Activated CD4-positive, CD25-positive, alpha-beta regulatory T cell treated with anti-CD3 and anti-CD28 coated beads, Interleukin-2, amount 50 U/mL, for 16 hours (primary cell): Measurements from ENCODE around the gene ARPIN.
A peak's percentile ranks its signal among the peaks of the same experiment; 100 is the strongest.
"Not testable (repeated sequence)": the region's sequence is repeated elsewhere in the genome, so short reads cannot be mapped to it uniquely, and the experiment has no call there.

Experiments
- DNase-seq: peaks from one replicate; pipeline ENCODE4 v3.0.0-alpha.2; 2020; ENCODE audit warnings: low read depth, low spot score

The ARPIN gene

DNA sequence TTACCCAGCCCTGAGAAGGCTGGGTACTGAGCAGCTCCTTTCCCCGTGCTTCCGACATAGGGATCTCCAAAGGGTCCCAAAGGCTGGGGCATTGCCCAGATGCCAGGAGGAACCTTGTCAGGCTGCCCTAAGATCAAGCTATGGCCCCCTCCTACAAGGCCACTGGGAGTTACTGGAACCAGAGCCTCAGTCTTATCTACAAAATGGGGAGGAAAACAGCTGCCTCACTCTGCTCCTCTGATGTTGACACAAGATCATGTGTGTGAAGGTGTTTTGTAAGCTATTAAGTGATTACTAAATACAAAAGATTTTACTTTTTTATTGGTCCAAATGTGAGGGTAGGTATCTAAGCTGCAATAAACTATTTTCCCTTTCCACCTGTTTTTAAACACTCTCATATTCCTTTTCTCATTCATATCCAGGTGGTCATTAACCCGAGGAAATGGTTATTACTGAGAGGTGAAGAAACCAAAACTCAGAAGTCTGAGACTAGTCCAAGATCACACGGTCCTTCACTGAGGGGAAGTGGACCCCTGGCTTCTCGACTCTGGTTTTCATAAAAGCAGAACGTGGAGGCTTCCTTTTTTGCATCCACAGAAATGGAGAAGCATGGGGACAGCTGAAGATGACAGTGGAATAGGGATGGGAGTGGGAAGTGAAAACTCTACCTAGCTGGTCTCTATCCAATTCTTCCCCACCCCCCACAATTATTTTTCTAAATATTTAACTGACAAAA lies 1.7 kb downstream of the ARPIN start:
- no peak for DNase-seq

DNA sequence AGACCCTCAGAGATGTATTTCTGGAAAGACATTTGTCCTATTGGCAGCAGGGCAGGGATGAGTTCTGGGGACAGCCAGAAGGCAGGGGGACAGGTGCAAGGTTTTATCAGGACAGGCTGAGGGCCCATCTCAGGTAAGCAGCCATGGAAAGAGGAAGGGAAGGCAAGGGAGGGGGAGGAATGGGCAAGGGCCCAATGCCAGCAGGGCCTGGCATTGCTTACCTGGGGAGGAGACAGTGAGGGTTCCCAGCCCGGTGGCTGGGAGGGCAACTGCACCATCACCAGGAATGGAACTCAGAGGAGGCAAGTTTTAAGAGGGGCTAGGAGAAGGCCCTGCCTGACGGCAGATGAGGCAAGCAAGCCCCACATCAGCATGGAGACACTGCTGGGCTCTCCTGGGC lies 3.1 kb downstream of the ARPIN start:
- no peak for DNase-seq

DNA sequence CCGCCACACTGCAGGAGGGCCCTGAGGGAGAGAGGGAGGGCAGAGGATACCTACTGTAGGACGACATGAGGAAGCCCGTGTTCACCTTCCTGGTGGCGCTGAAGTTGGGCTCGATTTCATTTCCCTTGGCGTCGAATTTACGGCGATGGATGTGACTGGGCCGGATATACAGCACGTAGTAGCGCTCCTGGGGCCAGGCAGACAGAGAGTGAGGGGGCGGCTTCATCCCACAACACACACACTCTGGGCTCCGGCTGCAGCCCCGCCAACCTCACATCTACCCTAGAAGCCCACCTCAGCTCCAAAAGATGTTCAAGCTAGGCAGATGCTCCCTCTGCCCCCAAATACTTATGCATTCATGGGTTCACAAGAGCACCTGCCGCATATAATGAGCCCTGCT lies 4.5 kb downstream of the ARPIN start:
- no peak for DNase-seq

DNA sequence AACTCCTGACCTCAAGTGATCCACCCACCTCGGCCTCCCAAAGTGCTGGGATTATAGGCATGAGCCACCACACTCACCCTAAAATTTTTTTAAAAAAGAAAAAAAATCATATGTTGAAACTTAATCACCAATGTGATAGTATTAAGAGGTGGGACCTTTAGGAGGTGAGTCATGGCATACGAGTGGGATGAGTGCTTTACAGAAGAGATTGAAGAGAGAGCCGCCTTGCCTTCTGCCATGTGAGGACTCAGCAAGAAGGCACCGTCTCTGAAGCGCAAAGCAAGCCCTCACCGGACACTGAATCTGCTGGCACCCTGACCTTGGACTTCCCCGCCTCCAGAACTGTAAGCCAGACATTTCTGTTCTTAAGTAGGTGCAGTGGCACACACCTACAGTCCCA lies 5.5 kb downstream of the ARPIN start:
- no peak for DNase-seq

- DNase-seq, result no peak
Measured at GRCh38 chr15:89905846-89906378, 6.8 kb downstream of the ARPIN start.

- no peak for DNase-seq
Measured at GRCh38 chr15:89904519-89904918, 8.2 kb downstream of the ARPIN start.

- DNase-seq, result no peak
Measured at GRCh38 chr15:89903858-89904130, 9.0 kb downstream of the ARPIN start.

GRCh38 chr15:89903015-89903857 lies 9.5 kb downstream of the ARPIN start:
- DNase-seq, result no peak

DNA sequence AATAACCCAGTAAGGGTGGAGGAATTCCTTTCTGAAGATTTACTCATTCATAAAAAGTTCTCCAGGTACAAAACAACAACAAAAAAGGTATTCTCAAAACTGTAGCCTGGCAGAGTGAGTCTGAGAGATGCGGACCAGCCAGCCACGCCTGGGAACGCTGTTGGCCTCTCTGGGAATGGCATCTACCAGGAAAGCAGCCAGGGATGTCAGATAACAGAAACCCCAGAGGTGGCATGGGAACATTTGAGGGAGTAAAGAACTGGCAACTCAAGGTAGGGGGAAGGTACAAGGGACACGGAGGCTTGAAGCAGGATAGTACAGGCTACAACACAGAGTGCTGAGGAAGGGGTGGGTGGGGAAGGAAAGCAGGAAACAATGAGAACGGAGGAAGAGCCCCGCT lies 11.9 kb downstream of the ARPIN start:
- no peak for DNase-seq

DNA sequence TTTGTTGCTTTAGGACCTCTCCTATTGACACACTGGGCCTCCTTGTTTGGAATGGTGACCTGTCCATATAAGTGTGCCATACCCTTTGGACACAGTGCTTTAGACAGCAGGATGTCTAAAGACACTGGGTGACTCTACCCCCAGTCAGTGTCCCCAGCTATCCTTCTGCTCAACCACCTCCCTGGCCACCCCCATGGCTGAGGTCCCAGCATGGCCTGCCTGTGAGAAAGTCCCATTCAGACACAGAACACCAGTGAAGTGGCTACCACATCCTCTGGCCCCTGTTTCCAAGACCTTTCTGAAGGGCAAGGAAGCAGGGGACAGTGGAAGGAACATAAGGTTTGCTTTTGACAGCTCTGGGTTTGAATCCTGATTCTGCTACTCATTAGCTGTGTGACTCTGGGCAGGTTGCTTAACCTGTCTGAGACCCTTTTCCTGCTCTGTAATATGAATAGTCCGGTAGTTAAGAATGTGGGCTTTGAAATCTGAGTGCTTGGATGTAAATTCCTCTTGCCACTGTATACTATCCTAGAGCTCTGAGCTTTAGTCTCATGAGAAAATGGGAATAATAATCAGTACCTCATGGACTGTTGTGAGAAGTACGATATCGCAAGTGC lies 12.7 kb downstream of the ARPIN start:
- no peak for DNase-seq

GRCh38 chr15:89899295-89899945 lies 13.3 kb downstream of the ARPIN start:
- no peak for DNase-seq

- no peak for DNase-seq
Measured at GRCh38 chr15:89898614-89899294, 14.0 kb downstream of the ARPIN start.

GRCh38 chr15:89898146-89898545 lies 14.6 kb downstream of the ARPIN start:
- no peak for DNase-seq

DNA sequence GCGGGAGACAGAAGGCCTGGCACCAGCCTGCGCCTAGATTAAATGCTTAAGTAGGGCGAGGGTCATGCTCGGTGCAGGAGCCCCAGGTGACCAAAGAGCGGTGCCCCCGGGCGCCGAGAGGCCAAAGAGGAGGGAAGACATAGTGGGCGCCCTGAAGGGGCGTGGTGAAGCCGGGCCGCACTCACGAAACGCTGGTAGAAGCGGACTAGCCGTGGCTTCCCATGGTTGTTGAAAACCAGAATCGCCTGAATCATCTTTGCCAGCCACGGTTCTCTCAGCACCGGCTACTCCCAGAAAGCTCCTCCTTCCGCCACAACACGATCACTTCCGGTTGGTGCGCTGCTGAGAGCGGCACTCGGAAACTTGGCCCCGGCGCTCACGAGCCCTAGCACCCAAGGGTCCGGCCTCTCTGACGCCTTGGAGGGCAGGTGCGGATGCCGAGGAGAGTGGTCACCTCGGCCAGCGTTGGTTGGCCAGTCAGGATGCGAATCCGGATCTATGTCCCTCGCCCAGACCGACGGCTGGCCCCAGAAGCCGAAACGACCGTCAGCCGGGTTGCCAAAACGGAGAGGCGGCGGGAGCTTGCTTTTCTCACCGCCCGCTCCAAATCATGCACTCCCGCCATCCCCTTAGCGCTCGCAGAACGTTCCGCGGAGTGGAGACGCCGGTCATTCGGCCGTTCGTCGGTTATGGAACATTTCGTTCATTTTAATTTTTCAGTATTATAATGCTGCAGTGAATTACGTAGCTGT lies 18.9 kb downstream of the ARPIN start, which contains the start of gene AP3S2:
TSS of gene AP3S2 (minus strand) at position 299 of the 752 bp plus-strand sequence. CDS start at position 254, 45 bp downstream.
- peak; percentile 79 for DNase-seq

GRCh38 chr15:89893027-89893426 lies 19.7 kb downstream of the ARPIN start:
- no peak for DNase-seq

GRCh38 chr15:89888214-89888804 lies 24.4 kb downstream of the ARPIN start:
- no peak for DNase-seq

GRCh38 chr15:89885611-89886010 lies 27.1 kb downstream of the ARPIN start:
- no peak for DNase-seq

DNA sequence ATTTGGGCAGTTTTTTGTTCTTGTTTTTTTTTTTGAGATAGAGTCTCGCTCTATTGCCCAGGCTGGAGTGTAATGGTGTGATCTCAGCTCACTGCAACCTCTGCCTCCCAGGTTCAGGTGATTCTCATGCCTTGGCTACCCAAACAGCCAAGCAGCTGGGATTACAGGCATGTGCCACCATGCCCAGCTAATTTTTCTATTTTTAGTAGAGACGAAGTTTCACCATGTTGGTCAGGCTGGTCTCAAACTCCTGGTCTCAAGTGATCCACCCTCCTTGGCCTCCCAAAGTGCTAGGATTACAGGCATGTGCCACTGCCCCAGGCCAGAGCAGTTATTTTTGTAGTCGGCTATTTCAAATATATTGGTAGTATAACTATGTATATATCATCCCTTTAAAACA lies 27.6 kb downstream of the ARPIN start:
- not testable (repeated sequence) for DNase-seq

DNA sequence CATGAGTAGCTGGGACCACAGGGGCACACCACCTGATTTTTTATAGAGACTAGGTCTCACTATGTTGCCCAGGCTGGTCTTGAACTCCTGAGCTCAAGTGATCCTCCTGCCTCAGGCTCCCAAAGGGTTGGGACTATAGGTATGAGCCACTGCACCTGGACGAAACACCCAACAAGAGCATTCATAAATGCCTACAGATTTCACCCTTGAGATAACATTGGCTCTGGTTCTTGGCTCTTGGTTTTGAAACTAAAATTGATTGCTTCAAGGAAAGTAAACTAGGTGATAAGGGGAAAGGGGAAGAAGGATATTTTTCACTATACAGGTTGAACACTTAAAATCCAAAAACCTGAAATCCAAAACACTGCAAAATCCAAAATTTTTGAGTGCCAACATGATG lies 29.2 kb downstream of the ARPIN start:
- DNase-seq, result no peak

DNA sequence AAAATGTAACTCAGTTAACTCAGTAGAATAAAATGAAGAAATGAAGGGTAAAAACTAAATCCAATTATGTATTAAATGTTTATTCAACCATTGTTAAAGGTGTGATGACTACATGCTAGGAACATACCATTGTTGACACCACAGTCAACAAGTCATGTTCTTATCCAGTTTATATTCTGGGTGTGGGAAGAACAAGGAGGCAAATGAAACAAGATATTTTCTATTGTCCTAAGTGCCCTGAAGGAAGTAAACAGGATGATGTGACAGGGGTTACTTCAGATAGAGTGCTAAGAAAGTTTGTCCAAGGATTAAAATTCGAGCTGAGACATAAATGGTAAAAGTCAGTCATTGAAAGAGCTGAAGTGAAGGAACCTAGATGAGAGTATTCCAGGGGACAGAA lies 32.0 kb downstream of the ARPIN start:
- no peak for DNase-seq
